CD4-positive, alpha-beta memory T cell (primary cell): ENCODE data around the gene MIP. TPM values are rescaled to one million over a fixed set of nuclear protein-coding genes. Genes with fewer than 3 reads are reported as not detected.
"Not testable (repeated sequence)": the region's sequence is repeated elsewhere in the genome, so short reads cannot be mapped to it uniquely, and the experiment has no call there.

ENCODE experiments used
- CTCF ChIA-PET: fragments of 350-600 bp; sonication (Branson Sonifier 250); formaldehyde crosslinking; loops from one replicate; lab custom pipeline; 2021; ENCODE audit warnings: inconsistent platforms; ENCODE audit not compliant: partially characterized antibody; lab: Charles Lee
- POLR2A ChIA-PET: fragments of 350-600 bp; sonication (Branson Sonifier 250); formaldehyde crosslinking; loops from one replicate; lab custom pipeline; 2021; ENCODE audit not compliant: partially characterized antibody; lab: Charles Lee
- DNase-seq, 5 donors: peaks; one replicate each; pipeline versions ENCODE4 v3.0.0 to v3.0.0-alpha.2; 2020 to 2022; ENCODE audit warnings: mixed read lengths in 1 of 5
- H3K27ac ChIP-seq: one replicate; pipeline ENCODE4 v1.7.0; 2013; ENCODE audit warnings: low read depth, low read length
- H3K27me3 ChIP-seq: 2 replicates; pipeline ENCODE4 v1.7.0; 2013; ENCODE audit warnings: mild to moderate bottlenecking, low read length, moderate library complexity; ENCODE audit not compliant: insufficient read depth
- H3K36me3 ChIP-seq: 2 replicates; pipeline ENCODE4 v1.7.0; 2013; ENCODE audit warnings: mild to moderate bottlenecking, low read length, moderate library complexity; ENCODE audit not compliant: insufficient read depth
- H3K4me1 ChIP-seq: 2 replicates; pipeline ENCODE4 v1.7.0; 2013; ENCODE audit warnings: mild to moderate bottlenecking, low read length, moderate library complexity; ENCODE audit not compliant: insufficient read depth
- H3K4me3 ChIP-seq, 2 donors: one replicate each; pipeline ENCODE4 v1.7.0; 2013; ENCODE audit warnings: low read length in 2 of 2, mild to moderate bottlenecking in 1 of 2
- H3K9me3 ChIP-seq, 2 donors: one replicate each; pipeline ENCODE4 v1.7.0; 2013; ENCODE audit warnings: low read length in 2 of 2, control low read depth in 1 of 2; ENCODE audit not compliant: control insufficient read depth in 1 of 2
- H3K27ac Mint-ChIP-seq, 7 donors: one replicate each; pipeline ENCODE4 v1.8.0; 2020 to 2021; ENCODE audit warnings: mixed read lengths in 7 of 7, mild to moderate bottlenecking in 6 of 7, inconsistent platforms in 3 of 7, moderate library complexity in 3 of 7
- H3K27me3 Mint-ChIP-seq, 2 donors: one replicate each; pipeline ENCODE4 v1.8.0; 2020 to 2021; ENCODE audit warnings: mixed read lengths in 2 of 2
- H3K36me3 Mint-ChIP-seq, 2 donors: one replicate each; pipeline ENCODE4 v1.8.0; 2020 to 2021; ENCODE audit warnings: mixed read lengths in 2 of 2, inconsistent platforms in 1 of 2, mild to moderate bottlenecking in 1 of 2
- H3K4me1 Mint-ChIP-seq, 4 donors: one replicate each; pipeline ENCODE4 v1.8.0; 2020 to 2021; ENCODE audit warnings: mixed read lengths in 4 of 4, mild to moderate bottlenecking in 1 of 4
- H3K4me3 Mint-ChIP-seq, 8 donors: one replicate each; pipeline ENCODE4 v1.8.0; 2020 to 2021; ENCODE audit warnings: mixed read lengths in 8 of 8, mild to moderate bottlenecking in 7 of 8, moderate library complexity in 6 of 8, inconsistent platforms in 3 of 8
- H3K9me3 Mint-ChIP-seq, 8 donors: one replicate each; pipeline ENCODE4 v1.8.0; 2020 to 2021; ENCODE audit warnings: mixed read lengths in 8 of 8, mild to moderate bottlenecking in 5 of 8, inconsistent platforms in 3 of 8, moderate library complexity in 1 of 8
- intact Hi-C: fragments of 100-400 bp; cut with micrococcal nuclease; formaldehyde crosslinking; loops from one replicate; pipeline ENCODE4 v1.15.1; 2023
- polyA plus RNA-seq, 2 donors: library from polyadenylated mRNA; unstranded; fragments of 300-500 nt; fragmentation: Illumina TruSeq; gene quantifications; one replicate each; pipeline ENCODE4 v1.2.3, GENCODE V29; 2021
- total RNA-seq, 2 experiments: library from RNA; stranded (reverse); gene quantifications; one replicate each; pipeline ENCODE4 v1.2.3, GENCODE V29; 2021

Gene MIP
- total RNA-seq (not detected), polyA plus RNA-seq (under 1 TPM; 0.09 to 0.32 TPM)

DNA sequence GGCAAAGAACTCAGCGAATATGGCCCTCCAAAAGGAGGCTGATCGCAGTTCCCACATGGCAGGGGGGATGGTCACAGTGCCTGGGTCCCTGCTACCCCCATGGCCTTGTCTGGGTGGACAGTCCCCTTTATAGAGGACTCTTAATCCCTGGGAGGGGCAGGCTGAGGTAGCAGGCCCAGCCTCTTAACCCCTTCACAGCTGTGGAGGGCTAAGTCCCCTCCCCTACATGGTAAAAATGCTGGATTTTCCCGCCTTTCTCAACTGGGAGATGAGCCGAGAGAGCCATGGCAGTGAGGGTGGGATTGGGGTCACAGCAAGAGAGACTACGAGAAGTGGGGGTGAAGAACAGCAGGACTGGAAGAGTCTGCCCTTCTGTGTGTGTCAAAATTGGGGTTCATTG lies at the start of gene MIP:
Gene MIP (minus strand): TSS at position 101 of the 400 bp plus-strand sequence. CDS start 44 bp downstream, at position 57.
- Mint-ChIP-seq H3K27me3 (no peaks in the 10 kb centered on the region), H3K27ac (peak within 1 kb of the TSS in 1 of 7 donors; percentile 72), H3K4me3 (no peak within 1 kb of the TSS), H3K4me1 (peaks cover 4 to 10% (median 4%) of the 10 kb centered on the region in 4 donors), H3K36me3 (no peaks in the 10 kb centered on the region), H3K9me3 (no peaks in the 10 kb centered on the region)
- intact Hi-C loops, result no loop called here
- H3K27ac ChIP-seq, result no peak within 1 kb of the TSS
- no peaks in the 10 kb centered on the region for H3K36me3 ChIP-seq
- no peak within 1 kb of the TSS for H3K4me3 ChIP-seq
- H3K9me3 ChIP-seq, result no peaks in the 10 kb centered on the region
- ChIA-PET CTCF (interaction anchor here (2.1 kb wide), 1 partner anchor 10 kb away, joined by 10 read pairs; no protein-coding TSS in a partner anchor), POLR2A (interaction anchor here (0.8 kb wide), 1 partner anchor 96 kb away, joined by 3 read pairs; no protein-coding TSS in a partner anchor)
- H3K27me3 ChIP-seq, result no peaks in the 10 kb centered on the region
- peaks cover 4% of the 10 kb centered on the region for H3K4me1 ChIP-seq
- no peak for DNase-seq

- POLR2A ChIA-PET, H3K36me3 Mint-ChIP-seq, DNase-seq, H3K4me1 Mint-ChIP-seq, H3K4me1 ChIP-seq, H3K36me3 ChIP-seq, H3K27ac Mint-ChIP-seq, H3K27ac ChIP-seq, H3K4me3 Mint-ChIP-seq, H3K27me3 ChIP-seq, CTCF ChIA-PET, H3K9me3 Mint-ChIP-seq, intact Hi-C loops, H3K9me3 ChIP-seq, H3K4me3 ChIP-seq, H3K27me3 Mint-ChIP-seq: not testable (repeated sequence)
These were observed 45.4 kb upstream of the MIP start for GRCh38 chr12:56499879-56500278.

DNA sequence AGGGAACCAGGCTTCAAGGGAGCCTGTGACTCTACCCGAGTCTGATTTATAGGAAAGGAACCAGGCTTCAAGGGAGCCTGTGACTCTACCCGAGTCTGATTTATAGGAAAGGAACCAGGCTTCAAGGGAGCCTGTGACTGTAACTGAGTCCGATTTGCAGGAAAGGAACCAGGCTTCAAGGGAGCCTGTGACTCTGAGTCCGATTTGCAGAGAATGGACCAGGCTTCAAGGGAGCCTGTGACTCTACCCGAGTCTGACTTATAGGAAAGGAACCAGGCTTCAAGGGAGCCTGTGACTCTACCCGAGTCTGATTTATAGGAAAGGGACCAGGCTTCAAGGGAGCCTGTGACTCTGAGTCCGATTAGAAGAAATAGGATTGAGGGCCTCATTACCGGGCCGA lies 45.0 kb upstream of the MIP start:
- H3K36me3 ChIP-seq, POLR2A ChIA-PET, H3K9me3 Mint-ChIP-seq, H3K36me3 Mint-ChIP-seq, H3K4me1 ChIP-seq, H3K4me1 Mint-ChIP-seq, H3K9me3 ChIP-seq, H3K27me3 ChIP-seq, H3K27ac ChIP-seq, H3K27ac Mint-ChIP-seq, DNase-seq, intact Hi-C loops, H3K27me3 Mint-ChIP-seq, H3K4me3 ChIP-seq, CTCF ChIA-PET: not testable (repeated sequence)
- peak overlapping the region in 1 of 8 donors; percentile 40 for H3K4me3 Mint-ChIP-seq

DNA sequence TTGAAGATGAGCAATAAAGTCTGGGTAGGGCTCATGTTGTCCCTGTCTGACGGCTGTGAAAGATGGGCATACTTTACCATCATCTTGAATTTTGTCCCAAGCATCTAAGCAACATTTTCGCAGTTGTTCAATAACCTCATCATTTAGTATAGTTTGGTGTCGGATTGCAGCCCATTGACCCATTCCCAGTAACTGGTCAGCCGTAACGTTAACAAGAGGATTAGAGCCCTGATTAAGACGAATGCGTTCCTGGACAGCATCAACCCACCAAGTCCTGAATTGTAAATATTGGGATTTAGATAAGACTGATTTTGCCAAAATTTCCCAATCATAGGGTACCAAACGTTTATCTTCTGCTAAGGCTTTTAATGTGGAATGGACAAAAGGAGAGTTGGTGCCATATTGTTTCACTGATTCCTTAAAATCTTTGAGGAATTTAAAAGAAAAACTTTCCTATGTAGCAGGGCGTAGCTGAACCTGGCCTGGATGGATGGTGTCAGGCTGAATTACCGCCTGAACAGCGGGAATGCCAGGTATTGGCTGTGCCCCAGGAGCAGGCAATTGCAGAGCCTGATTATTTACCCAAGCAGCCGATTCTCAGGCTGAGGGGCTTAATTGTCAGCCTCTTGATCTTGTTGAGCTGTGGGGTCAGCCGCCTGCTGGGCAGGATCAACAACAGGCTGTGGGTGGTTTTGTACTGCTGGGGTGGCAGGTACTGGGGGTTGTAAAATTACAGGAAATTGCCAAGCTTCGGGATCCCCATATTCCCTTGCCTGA lies 43.9 kb upstream of the MIP start:
- H3K36me3 Mint-ChIP-seq, H3K4me1 ChIP-seq, H3K4me1 Mint-ChIP-seq, H3K27me3 Mint-ChIP-seq, intact Hi-C loops, H3K36me3 ChIP-seq, H3K4me3 ChIP-seq, DNase-seq, H3K27ac ChIP-seq, CTCF ChIA-PET, POLR2A ChIA-PET, H3K27me3 ChIP-seq, H3K9me3 ChIP-seq, H3K4me3 Mint-ChIP-seq, H3K9me3 Mint-ChIP-seq: not testable (repeated sequence)
- H3K27ac Mint-ChIP-seq, result peak overlapping the region in 1 of 7 donors; percentile 0

GRCh38 chr12:56496704-56497103 lies 42.2 kb upstream of the MIP start:
- H3K4me3 ChIP-seq, H3K4me1 Mint-ChIP-seq, H3K9me3 ChIP-seq, POLR2A ChIA-PET, intact Hi-C loops, H3K36me3 ChIP-seq, H3K4me1 ChIP-seq, H3K27me3 ChIP-seq, H3K27ac ChIP-seq, H3K36me3 Mint-ChIP-seq, H3K27me3 Mint-ChIP-seq, H3K9me3 Mint-ChIP-seq: not testable (repeated sequence)
- H3K27ac Mint-ChIP-seq, result peak overlapping the region in 2 of 7 donors; percentile 46 to 51
- CTCF ChIA-PET, result interaction anchor here (1.0 to 2.0 kb wide), 6 partner anchors 11 to 374 kb away, joined by 3 to 7 read pairs (median 4); no protein-coding TSS in a partner anchor
- H3K4me3 Mint-ChIP-seq, result peak overlapping the region in 7 of 8 donors; percentile 32 to 79 (median 65)
- peak; percentile 34 to 60 (median 54) for DNase-seq

DNA sequence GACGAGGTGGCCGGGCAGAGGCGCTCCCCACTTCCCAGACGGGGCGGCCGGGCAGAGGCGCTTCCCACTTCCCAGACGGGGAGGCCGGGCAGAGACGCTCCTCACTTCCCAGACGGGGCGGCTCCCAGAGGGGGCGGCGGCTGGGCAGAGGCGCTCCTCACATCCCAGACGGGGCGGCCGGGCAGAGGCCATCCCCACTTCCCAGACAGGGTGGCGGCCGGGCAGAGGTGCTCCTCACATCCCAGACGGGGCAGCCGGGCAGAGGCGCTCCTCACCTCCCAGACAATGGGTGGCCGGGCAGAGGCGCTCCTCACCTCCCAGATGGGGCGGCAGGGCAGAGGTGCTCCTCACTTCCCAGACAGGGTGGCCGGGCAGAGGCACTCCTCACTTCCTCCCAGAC lies 40.0 kb upstream of the MIP start:
- intact Hi-C loops, H3K27ac Mint-ChIP-seq, H3K9me3 ChIP-seq, CTCF ChIA-PET, H3K4me1 ChIP-seq, H3K9me3 Mint-ChIP-seq, H3K4me3 Mint-ChIP-seq, H3K27me3 ChIP-seq, H3K4me3 ChIP-seq, DNase-seq, H3K36me3 ChIP-seq, H3K36me3 Mint-ChIP-seq, POLR2A ChIA-PET, H3K4me1 Mint-ChIP-seq, H3K27ac ChIP-seq: not testable (repeated sequence)
- peaks cover 8 to 14% of the 10 kb centered on the region in 2 donors for H3K27me3 Mint-ChIP-seq

- H3K4me3 Mint-ChIP-seq, H3K27me3 ChIP-seq, H3K4me3 ChIP-seq, H3K36me3 ChIP-seq, H3K9me3 Mint-ChIP-seq, DNase-seq, H3K27ac Mint-ChIP-seq, H3K9me3 ChIP-seq, H3K4me1 Mint-ChIP-seq, H3K4me1 ChIP-seq, H3K27ac ChIP-seq, intact Hi-C loops, CTCF ChIA-PET, H3K36me3 Mint-ChIP-seq, POLR2A ChIA-PET: not testable (repeated sequence)
- peaks cover 8 to 14% of the 10 kb centered on the region in 2 donors for H3K27me3 Mint-ChIP-seq
These were observed 39.6 kb upstream of the MIP start for GRCh38 chr12:56494106-56494415.
